HG02870 (cell line): Measurements from ENCODE around the gene XXYLT1.

Source experiments
- ATAC-seq: cut with Tn5 transposase; IDR thresholded peaks from one replicate; pipeline ENCODE4 v1.9.1; 2021; ENCODE audit warnings: mild to moderate bottlenecking, moderate library complexity; ENCODE audit not compliant: unreplicated experiment

The XXYLT1 gene

GRCh38 chr3:195155570-195156241 is 115.3 kb downstream of the XXYLT1 start:
- no peak for ATAC-seq

GRCh38 chr3:195154793-195155535 is 116.0 kb downstream of the XXYLT1 start:
- no peak for ATAC-seq

GRCh38 chr3:195154111-195154791 is 116.7 kb downstream of the XXYLT1 start:
- no peak for ATAC-seq

DNA sequence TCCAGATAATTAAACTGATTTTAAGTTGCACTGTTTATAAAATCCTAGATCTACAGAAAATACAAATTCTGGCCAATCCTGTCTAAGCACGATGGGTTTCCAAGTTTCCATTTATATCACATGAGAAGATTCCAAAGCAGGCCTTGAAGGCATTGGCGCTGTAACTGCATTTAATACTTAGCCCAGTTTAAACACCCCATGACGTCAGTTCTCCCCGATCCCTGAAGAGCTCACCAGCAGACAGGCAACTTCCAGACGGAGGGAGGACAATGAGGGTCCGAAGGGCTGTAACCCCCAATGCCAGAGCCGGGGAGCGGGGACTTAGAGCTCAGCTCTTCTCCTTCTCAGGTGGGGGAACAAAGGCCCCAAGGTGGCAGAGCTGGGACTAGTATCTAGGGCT is 117.3 kb downstream of the XXYLT1 start:
- ATAC-seq, result no peak

DNA sequence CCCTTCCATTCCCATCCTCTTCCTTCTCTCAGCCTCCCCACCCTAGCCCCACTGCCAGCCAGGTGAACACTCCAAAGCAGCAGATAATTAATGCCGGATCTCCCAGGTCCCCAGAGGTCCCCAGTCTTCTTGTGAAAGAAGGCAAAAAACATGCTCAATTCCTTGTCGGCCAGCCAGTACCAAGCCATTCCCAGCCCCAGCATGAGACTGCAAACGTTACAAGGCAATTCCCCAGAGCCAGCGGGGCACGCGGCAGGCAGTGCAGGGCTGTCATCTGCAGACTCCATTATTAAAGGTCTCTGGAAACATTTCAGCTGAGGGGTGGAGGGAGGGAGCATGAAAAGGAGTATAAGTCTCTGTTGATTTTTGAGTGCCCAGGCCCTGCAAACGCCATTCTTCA is 117.8 kb downstream of the XXYLT1 start:
- no peak for ATAC-seq

DNA sequence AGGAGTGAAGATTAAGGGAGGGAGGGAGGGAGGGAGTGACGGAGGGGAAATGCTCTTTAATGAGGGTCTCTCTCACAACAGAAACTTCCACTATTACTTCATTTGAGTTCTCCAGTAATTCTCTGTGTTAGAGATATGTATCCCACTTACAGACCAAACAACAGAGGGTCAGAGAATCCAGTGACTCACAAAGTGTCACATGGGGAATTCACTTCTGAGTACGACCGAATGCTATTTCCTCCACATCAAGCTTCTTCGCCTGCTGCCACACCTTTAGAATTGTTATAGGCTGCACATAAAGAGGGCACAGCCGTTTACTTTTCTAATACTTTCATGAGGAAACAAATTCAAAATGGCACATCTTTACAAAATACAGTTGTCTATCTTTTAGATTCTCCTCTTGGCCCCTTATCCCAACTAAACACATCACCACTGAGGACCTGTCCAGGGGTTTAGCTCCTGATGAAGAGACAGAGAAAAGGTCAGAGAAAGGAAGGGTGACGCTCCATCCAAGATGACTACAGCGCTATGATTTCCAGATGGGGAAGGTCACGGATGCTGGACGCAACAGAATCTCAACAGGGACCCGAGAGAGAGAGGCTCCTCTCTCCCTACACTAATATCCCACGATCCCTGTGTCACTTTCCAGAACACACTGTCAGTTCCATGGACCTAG is 119.0 kb downstream of the XXYLT1 start:
- no peak for ATAC-seq

- no peak for ATAC-seq
Measured at GRCh38 chr3:195151402-195151801, 119.6 kb downstream of the XXYLT1 start.

GRCh38 chr3:195150181-195151118 is 120.5 kb downstream of the XXYLT1 start:
- ATAC-seq, result no peak

GRCh38 chr3:195149292-195150030 is 121.5 kb downstream of the XXYLT1 start:
- ATAC-seq, result no peak

GRCh38 chr3:195148549-195148948 is 122.4 kb downstream of the XXYLT1 start:
- ATAC-seq, result no peak

- ATAC-seq, result peak; percentile 80
Measured at GRCh38 chr3:195147649-195148080, 123.3 kb downstream of the XXYLT1 start.

GRCh38 chr3:195146131-195146530 is 124.8 kb downstream of the XXYLT1 start:
- no peak for ATAC-seq

- ATAC-seq, result no peak
Measured at GRCh38 chr3:195145579-195145978, 125.4 kb downstream of the XXYLT1 start.

GRCh38 chr3:195143221-195143620 is 127.7 kb downstream of the XXYLT1 start:
- no peak for ATAC-seq

DNA sequence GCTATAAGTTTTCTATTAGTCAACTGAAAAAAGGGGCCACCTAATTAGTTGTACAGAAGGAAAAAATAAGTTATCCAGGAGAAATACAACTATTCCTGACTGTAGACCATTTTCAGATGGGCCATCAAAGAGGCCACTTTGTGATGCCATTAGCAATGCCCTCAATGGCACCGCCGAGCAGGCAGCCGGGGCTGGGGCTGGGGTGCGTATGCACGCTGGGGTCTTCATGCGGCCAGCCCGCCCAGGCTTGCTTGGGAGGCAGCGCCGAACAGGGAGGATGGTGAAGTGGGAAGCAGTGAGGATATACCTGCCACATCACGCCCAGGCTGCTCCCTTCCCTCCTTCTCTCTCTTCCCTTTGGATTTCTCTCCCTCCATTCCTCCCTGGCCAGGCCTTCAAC is 128.4 kb downstream of the XXYLT1 start:
- ATAC-seq, result no peak

DNA sequence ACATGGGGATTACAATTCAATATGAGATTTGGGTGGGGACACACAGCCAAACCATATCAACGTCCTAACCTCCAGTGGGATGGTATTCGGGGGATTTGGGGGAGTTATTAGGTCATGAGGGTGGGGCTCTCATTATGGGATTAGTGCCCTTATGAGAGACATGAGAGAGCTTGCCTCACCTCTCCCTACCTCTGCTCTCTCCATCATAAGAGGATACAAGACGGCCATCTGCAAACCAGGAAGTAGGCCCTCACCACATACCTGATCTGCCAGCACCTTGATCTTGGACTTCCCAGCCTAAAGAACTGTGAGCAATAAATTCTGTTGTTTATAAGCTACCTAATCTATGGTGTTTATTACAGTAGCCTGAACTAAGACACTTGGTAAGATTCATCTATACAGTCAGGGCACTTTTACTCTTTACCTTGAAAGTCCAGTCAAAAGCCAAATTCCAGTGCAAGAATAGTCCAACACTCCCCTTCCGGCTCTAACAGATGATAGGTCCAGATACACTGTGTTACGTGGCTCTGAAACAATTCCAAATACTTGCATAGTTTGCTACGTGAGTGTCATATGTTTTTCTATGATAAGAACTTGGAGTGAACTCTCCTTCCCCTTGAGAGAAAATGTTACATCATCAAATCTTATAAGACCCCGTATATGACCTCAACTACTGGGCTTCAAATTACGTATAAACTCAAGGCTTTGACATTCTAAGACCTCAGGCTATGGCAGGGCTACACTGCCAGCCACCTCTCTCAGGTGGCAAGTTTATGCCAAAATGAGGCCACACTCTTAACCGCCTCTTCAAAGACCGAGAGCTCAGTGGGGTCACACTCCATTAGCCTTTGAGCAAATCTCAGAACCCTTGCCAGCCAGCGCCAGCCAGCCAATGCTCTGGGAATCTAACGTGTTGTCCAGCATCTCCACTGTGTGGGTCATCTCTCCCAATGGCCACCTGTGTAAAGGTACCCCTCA is 129.9 kb downstream of the XXYLT1 start:
- ATAC-seq, result no peak

DNA sequence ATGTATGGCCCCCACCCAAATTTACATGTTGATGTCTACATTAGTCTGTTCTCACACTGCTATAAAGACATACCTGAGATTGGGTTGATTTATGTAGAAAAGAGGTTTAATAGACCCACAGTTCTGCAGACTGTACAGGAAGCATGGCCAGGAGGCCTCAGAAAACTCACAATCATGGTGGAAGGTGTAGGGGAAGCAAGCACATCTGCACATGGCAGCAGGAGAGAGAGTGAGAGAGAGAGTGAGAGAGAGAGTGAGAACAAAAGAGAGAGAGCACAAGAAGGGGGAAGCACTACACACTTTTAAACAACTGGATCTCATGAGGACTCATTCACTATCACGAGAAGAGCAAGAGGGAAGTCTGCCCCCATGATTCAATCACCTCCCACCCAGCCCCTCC is 130.5 kb downstream of the XXYLT1 start:
- no peak for ATAC-seq

GRCh38 chr3:195139876-195140240 is 131.1 kb downstream of the XXYLT1 start:
- no peak for ATAC-seq
